Left lobe of liver (tissue), 2 donors: ENCODE measurements around the gene NPAS3. TPM values are rescaled to one million over a fixed set of nuclear protein-coding genes. Genes with fewer than 3 reads are reported as not detected.

Source experiments
- ATAC-seq: fragments of 200-7000 bp; cut with Tn5 transposase; one replicate; pipeline ENCODE4 v1.9.1; 2020; ENCODE audit warnings: mild to moderate bottlenecking, moderate library complexity
- DNase-seq: peaks from one replicate; pipeline ENCODE4 v3.0.0-alpha.2; 2020; ENCODE audit warnings: low spot score
- total RNA-seq: library from RNA; stranded (reverse); gene quantifications from one replicate; pipeline ENCODE4 v1.2.1, GENCODE V29; 2021
- donor health status: DM: no; HTN: no; CAD: no; lungs with moderate emphysema.
- donor health status: DM: no; HTN: yes; CAD: no.

NPAS3 gene
- total RNA-seq, 1 donor from 2014 or later, result not detected

DNA sequence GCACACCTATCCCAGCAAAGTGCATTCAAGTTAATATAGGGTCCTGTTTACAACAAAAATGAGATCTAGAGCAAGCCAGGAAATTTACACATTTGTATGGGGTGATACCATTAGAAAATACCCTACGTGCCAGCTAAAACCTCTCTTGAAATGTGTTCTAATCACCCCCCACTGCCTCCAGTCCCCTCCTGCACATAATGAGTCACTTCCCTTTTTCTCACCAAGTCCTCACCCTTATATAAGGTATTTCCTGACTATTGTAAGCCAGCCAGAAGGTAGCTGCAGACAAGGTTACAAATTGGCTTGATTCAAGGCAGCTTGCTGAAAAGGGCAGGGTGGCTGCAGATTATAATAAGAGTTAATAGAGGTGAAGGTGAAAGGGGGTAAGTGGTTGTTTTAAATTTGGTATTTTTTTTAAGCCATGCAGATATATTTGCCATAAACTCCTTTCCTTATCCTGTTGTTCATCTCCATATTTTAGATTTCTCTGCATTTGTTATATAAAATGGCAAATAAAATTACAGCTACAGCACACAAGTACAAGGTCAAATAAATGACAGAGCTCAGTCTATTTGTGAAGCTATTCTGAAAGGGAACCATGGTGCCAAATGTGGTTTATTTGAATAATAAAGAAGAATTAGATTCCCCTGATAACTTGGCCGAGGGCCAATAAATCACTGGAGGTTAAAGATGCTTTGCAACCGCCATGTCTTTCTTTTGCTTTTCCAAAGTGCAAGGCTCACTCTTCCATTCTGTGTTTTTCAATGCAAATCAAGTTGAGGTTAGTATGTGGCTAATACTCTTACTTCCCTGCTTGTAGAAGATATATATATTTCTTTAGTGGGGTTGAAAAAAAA is 626.3 kb downstream of the NPAS3 start:
- no peak for DNase-seq
- no peak for ATAC-seq

DNA sequence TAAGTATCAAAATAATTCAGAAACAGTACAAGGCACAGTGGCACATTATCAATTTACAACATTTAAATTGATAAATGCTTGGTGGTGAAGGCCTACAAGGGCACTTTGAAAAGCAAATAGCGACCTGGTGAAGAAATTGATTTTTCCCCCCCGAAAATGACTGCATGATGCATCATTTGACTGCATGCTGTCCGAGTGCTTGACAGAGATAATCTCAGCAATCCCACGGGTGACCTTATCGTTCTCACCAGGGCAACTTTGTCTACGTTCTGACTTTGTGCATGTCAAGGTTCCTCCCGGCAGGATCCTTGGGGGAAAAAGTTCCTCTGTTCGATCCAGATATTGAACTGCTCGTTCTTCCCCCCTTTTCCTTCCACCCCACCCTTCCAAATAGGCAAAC is 627.4 kb downstream of the NPAS3 start:
- no peak for DNase-seq
- no peak for ATAC-seq

DNA sequence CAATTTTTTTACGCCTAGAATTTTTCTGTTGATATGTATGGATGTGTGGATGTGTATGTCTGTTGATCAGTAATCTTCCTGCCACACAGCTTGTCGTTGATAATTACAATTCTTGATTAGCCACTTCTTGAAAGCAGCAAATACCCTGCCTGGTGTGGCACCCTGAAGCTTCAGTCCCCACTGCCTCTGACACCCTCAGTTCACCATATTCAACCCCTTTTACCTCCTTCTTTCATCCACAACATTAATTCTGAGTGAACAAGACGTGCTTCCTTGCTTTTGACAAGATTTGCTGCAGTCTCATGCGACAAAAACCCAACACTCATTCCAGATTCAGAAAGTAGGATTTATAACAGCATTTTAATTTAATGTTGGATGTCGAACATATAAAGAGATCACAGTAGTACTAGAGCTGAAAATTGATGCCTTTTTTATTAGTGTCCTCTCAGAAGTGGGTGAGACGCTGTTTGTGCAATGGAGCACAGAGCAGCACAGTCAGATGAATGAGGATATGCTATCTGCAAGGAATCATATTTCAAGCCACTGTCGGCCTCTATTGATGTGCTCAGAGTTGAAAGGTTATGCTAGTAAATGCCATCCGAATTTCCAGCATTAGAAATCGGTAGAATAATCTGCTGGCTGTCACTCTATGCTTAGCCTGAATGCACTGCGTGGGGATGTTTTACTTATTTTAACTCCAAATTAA is 628.5 kb downstream of the NPAS3 start:
- DNase-seq (no peak), ATAC-seq (no peak)

DNA sequence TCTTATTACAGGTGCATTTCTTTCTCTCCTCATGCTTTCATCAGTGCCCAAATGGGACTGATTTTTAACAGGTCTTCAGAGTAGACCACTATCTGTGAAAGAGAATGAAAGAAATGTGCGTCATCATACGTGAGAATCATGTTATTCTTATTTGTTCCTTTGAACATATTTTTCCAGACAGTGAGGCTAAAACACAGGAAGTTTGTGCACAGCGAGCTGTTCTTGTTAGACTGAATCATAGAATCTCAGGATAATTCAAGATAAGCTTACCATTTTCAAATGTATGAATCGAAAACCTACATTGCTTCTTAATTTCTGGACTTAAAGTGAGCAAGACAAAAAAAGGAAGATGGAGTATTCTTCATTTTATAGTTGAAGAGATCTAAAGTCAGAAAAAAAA is 629.1 kb downstream of the NPAS3 start:
- ATAC-seq (no peak), DNase-seq (no peak)

DNA sequence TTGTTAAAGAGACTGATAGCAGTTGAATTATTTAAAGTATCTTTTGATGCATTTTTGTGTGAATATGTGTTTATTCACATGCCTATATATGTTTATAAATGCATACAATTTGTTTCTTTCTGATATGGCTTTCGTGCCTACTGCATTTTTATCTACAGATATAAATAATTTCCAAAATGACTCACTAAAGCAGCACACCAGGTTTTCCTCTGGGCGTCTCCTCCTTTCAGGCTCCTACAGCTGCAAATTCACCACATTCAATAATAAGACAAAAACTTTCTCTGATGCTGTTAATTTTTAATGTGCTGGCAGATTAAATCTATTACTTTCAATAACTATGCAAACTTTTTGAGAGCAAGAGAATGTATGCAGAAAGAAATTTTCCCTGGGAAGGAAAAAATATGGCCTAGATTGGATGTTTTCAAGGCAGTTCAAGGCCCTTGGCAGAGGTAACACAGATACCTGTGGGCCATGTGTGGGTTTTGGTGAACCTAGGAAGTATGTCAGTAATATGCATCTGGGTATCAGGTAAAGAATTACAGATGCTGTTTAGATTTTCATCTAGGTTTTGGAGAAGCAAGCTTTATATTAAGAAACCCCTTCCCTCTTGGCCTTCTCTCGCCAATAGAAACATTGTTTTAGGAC is 630.4 kb downstream of the NPAS3 start:
- DNase-seq, result no peak

DNA sequence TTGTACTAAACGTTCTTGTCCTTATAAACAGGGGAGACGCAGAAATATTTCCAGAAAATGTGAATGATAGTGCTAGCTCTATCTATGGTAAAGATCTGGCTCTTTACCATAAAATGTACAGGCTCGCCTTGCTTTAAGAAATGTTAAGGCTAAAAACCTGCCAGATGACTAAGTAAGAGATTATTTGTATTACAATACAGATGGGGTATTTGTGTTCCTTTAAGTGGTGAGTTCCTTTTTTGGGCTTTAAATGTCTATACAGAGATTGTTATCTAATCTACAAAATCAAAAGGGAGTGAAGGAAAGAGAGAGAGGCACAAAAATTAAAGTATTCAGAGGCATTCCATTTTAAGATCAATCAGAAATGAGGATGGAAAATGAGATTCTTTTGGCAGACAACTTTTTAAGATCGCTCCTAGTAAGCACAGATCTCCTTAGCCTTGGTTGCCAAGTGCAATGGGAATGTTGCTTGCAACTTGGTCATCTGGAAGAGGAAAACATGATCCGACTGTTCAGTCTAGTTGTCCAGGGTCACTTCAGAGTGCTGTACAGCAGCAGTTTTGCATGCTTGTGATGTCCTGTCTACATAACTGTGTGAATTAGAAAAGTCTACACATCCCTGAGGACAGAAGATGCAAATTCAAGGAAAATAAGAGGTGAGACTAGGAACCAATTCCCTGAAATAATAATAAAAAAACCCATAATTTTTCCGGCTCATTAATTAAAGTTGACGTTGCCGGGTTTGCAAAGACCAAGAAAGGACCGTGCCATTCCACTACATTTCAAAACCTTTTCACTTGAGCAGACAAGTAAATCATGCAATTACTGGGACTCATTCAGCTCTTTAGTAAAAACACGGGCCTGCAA is 631.4 kb downstream of the NPAS3 start:
- ATAC-seq (no peak), DNase-seq (no peak)

More for the DNA sequence above, 630.4 kb downstream of the NPAS3 start:
- no peak for ATAC-seq

DNA sequence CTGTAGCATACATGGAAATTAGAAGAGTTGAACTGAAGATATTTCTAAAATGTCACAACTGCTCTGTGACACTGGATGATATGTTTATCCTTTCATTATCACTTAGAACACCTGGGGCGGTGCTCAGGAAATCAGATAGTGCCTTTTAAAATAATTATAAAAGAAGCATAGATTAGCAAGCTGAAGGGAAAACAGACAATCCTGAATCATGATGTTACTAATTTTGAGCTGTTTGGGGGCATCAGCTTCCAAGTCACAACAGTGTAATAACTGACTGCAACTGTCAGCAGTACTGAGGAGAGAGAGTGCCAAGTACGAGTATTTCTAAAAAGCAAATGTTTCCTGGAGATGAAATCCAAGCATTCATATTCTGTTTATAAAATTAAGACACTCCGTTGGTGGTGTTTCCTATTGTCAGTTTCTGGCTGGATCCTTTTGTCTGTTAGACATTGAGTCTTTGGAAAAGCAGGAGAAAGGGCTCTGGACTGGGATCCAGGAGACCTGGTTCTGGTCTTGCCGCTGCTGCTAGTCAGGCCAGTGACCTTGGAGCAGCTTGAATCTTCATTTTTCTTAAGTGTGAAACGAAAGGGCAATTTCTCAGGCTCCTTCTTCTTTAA is 632.1 kb downstream of the NPAS3 start:
- ATAC-seq, result no peak

DNA sequence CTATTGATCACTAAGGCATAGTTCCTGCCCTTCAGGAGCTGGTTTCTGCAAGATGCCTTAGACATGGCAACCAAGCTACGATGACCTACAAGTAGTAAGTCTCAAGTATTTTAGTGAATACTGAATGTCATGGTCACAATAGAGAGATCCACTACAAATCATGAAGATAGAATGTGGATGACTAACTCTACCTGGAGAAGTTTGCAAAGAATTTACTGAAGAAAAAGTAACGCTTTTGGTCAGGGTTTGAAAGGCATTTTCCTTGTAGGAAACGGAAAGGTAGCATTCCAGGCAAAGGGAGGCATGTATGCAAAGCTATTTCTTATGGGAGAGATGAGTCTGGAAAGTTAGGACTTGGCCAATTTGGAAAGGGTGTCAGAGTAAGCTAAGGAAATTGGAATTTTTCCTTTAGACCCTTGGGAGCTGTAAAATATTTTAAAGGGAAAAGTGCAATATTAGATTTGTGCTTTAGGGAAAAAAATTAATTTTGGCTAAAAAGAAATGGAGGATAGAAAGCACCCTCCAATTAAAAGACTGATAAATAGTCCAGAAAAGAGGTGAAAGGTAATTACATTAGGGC is 634.7 kb downstream of the NPAS3 start:
- DNase-seq, result no peak
- no peak for ATAC-seq

More for the DNA sequence above, 632.1 kb downstream of the NPAS3 start:
- DNase-seq, result no peak

DNA sequence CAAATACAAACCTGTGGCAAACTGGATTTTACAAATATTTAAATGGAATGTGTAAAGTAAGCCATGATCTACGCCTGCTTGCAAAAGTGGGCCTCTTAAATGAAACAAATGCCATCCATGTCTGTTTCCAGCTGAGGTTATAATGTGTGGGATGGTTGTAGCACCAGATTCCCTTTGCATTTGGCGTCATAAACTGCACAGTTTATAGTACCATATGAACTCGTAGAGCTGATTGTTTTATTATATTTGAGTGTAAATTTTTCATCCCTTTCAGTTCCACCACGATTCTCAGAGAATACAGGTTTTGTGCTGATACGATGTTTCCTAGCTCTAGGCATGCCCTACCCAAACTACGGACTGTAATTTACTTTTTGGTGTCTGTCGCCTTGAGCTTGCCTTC is 637.3 kb downstream of the NPAS3 start:
- ATAC-seq (no peak), DNase-seq (no peak)

DNA sequence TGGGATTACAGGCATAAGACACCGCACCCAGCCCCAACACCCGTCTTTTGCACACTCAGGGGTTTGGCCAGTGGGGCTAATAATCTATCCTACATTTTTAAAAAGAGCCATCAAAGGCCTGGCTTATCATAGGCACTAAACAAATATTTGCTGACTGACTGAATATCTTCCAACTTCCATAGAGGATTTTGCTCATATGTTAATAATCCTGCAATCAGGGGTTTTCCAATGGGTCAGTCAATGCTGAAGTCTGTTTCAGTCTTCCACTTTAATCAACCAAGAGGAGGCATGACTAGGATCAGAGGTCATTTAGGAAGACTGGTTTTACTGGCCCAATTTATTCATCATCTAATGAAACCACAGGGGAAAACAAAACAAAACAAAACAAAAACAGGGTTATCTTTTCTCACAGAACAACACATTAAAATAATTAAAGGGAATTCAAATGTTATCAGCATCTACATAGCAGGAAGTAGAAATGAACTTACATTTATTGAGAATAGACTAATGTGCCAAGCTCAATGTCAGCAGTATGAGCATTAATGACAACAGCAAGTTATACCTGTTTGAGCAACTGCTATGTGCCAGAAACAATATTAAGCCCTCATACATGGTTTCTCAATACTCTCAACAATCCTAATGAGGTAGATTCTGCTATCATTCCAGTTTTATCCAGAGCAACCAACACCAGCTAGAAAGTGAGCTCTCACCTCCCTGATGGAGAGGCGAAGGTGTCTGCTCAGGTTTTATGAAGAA is 640.0 kb downstream of the NPAS3 start:
- no peak for ATAC-seq
- DNase-seq, result no peak

DNA sequence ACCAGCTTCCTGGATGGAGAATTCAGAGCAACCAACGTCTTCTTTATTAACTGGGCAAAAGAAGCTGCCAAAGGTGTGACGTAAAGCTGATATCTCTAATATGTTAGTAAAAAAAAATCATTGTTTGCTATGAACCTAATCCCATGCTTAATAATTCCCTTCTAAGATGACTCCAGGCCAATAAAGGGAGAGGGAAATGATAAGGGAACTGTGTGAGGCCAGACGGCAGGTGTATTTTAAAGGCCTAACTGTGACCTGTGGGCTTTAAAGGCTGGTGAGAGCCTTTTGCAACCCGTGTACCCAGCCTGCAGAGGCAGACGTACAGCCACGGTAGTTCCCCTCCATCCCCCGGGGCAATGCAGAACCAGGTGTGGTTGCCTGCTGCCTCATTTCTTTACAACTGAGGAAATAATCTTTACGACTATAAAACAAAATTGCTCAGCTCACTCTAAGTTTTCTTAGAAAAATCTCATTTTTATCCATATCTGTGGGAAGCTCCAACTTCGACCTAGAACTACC is 641.6 kb downstream of the NPAS3 start:
- DNase-seq (no peak), ATAC-seq (no peak)

DNA sequence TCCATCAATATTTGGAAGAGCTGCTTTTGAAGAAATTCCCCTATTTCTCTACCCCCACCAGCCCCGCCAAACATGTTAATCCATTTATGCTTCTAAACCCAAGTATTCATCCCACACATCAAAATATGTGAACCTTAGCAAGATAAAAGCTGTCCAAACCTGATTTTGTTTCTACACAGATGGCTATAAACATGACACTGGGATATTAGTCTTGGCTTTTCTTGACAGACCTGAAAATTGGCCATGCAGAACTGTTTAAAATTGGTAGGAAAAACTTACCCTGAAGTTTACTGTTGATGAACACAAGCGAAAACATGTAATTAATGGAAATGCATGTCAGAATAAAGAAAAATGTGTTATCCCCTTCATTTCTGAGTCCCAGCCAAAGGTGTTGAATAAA is 642.2 kb downstream of the NPAS3 start:
- DNase-seq, result no peak
- ATAC-seq, result no peak

DNA sequence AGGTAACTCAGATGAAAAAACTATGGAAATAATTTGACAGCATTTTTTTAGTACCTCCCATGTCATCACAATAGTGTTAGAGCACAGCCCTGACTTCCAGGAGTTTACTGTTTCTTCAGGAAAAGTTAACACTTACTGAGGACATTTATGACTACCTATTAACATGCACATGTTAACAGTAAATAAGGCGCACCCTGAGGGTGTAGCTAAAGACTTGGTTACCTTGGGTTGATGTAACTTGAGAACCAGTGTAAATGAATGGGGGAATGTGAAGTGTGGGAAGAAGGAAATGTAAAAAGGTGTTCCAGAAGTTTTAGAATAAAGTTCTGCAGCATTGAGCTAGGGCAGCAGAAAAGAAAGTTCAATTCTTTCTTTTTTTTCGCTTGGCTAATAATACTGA is 646.0 kb downstream of the NPAS3 start:
- ATAC-seq, result no peak
- DNase-seq, result no peak

DNA sequence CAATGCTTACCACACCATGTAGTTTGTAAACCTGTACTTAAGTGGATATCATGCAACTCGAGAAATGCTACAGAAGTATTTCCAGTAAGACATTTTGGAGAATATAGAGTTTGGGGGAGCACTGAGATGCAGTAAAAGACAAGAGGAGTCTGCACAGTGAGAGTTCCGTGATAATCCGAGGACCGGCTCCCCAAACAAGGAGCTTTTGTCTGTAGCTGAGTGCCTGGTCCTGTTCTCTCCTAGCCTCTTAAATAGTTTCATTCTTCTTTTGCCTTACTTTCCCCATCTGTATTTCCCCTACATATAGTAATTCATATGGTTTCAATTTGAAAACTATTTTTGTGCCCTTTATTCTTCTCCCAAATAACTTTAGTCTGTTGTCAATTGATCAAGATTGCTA is 648.1 kb downstream of the NPAS3 start:
- ATAC-seq, result no peak
- DNase-seq, result no peak

DNA sequence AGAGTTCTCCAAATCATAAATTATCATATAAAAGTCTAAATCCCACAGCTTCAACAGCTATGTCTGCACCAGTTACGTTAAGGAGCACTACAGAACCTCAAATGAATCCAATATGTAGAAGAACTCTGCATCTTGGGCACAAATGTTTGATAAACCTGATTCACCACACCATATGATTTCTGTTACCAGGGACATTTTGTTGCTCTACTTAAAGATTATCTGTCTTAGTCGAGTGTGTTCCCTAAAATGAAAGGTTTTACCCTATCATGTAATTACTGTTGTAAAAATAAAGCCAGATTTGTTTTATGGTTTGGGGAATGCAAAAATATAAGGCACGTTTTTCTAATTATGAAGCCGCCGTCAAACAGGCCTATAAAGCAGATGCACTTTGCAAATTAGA is 649.1 kb downstream of the NPAS3 start:
- ATAC-seq, result no peak
- DNase-seq, result no peak

DNA sequence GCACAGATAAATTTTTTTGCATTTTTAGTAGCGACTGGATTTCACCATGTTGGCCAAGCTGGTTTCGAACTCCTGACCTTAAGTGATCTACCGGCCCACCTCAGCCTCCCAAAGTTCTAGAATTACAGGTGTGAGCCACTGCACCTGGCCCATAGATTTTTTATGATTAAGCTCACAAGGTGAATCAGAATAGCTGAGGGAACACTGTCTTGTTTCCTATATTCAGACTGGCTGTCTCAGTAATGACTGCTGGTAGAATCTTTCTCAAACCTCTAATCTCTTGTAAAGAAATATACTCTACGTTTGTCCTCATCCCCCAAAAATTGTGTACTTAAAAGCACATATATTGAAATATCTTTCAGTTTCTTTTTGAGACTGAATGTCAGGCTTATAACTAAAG is 650.1 kb downstream of the NPAS3 start:
- no peak for DNase-seq

DNA sequence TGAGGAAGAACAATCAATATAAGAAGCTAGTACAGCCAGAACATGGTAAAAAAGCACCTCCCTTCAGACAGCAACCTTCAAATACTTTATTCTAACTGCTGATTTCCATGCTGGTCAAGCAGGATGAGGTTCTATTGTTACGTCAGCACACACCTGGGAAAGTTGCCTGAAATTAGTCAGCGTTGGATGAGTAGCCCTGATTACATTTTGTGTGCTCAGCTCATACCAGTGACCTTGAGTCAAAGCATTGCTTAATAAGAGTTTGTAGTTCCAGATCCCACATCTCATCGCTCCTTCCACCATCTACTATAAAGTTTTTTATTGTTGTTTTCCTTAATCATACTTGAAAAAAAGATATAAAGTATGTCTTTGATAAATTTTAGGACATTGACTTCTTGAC is 650.7 kb downstream of the NPAS3 start:
- ATAC-seq, result no peak
- DNase-seq, result no peak

More for the DNA sequence above, 650.1 kb downstream of the NPAS3 start:
- ATAC-seq, result no peak

DNA sequence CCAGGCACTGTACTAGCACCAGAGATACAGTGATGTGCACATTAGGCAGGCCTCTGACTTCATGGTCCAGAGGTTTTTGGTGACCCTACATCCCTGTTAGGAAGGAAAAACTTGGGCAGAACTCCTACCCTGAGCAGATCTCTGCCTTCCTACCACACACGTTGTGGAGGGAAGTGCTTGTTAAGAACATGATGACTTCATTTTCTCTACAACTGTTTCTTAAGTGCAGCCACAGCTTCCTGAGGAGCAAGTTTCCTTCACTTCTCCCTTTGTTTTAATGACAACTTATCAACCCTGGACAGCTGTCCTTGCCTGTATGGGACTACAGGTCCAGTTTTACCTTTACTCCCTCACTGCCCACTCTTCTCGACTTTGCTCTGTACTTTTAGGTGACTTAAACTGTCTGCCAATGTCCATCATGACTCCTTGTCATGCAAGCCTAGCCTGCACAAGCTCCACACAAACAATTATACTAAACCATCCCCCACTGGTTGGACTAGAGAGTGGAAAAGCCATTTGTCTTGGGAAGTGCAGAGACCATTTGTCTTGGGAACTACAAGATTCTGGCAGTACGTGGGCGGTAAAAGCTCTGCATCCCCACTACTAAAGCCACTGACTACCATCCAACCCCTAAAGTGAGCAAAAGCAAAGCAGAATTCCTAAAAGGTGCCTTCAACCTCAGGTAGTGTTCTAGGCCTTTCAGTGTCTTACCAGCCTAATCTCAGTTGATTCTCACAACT is 652.4 kb downstream of the NPAS3 start:
- DNase-seq, result no peak
- ATAC-seq, result no peak
